Smooth muscle cell (in vitro differentiated cells): ENCODE data around the gene DUSP8. TPM values are rescaled to one million over a fixed set of nuclear protein-coding genes. Genes with fewer than 3 reads are reported as not detected.

Experiments used
- DNase-seq: peaks from one replicate; lab custom pipeline; 2025; ENCODE audit not compliant: unreplicated experiment; lab: John Stamatoyannopoulos, UW
- H2AFZ ChIP-seq: fragments of 200-600 bp; sonication (generic); 2 replicates; pipeline ENCODE4 v1.6.0; 2016; ENCODE audit warnings: antibody characterized with exemption, low read depth, mild to moderate bottlenecking
- H3F3A ChIP-seq: fragments of 200-600 bp; sonication (generic); 2 replicates; pipeline ENCODE4 v1.6.0; 2017; ENCODE audit warnings: antibody characterized with exemption, low read depth
- H3K27ac ChIP-seq: fragments of 200-600 bp; sonication (generic); 2 replicates; pipeline ENCODE4 v1.5.1; 2016; ENCODE audit warnings: low read depth, mild to moderate bottlenecking
- H3K27me3 ChIP-seq: fragments of 200-600 bp; sonication (generic); 2 replicates; pipeline ENCODE4 v1.6.1; 2016; ENCODE audit warnings: low read depth, mild to moderate bottlenecking
- H3K36me3 ChIP-seq: fragments of 200-600 bp; sonication (generic); 2 replicates; pipeline ENCODE4 v1.5.1; 2016; ENCODE audit warnings: low read depth
- H3K4me1 ChIP-seq: fragments of 200-600 bp; sonication (generic); 2 replicates; pipeline ENCODE4 v1.5.1; 2016; ENCODE audit warnings: low read depth
- H3K4me2 ChIP-seq: fragments of 200-600 bp; sonication (generic); 2 replicates; pipeline ENCODE4 v1.6.0; 2016; ENCODE audit warnings: mild to moderate bottlenecking
- H3K4me3 ChIP-seq: fragments of 200-600 bp; sonication (generic); 2 replicates; pipeline ENCODE4 v1.5.1; 2016; ENCODE audit warnings: mild to moderate bottlenecking
- H3K79me2 ChIP-seq: fragments of 200-600 bp; sonication (generic); 2 replicates; pipeline ENCODE4 v1.6.0; 2016; ENCODE audit warnings: low read depth, mild to moderate bottlenecking
- H3K9ac ChIP-seq: fragments of 200-600 bp; sonication (generic); 2 replicates; pipeline ENCODE4 v1.6.0; 2016; ENCODE audit warnings: low read depth
- H3K9me3 ChIP-seq: fragments of 200-600 bp; sonication (generic); replicated peaks from 2 replicates; pipeline ENCODE4 v1.5.1; 2016; ENCODE audit warnings: low read depth
- H4K20me1 ChIP-seq: fragments of 200-600 bp; sonication (generic); 2 replicates; pipeline ENCODE4 v1.6.0; 2016; ENCODE audit warnings: low read depth
- CTCF ChIP-seq: fragments of 200-600 bp; sonication (generic); IDR thresholded peaks from 2 replicates; pipeline ENCODE4 v1.5.1; 2017; ENCODE audit warnings: borderline replicate concordance, mild to moderate bottlenecking, antibody characterized with exemption; ENCODE audit not compliant: insufficient read depth, poor library complexity, severe bottlenecking
- WGBS: methylation state at CpG from one replicate; pipeline ENCODE4 v1.1.7; 2016; ENCODE audit warnings: low lambda C conversion rate; 5-methylcytosine and 5-hydroxymethylcytosine counted together
- polyA plus RNA-seq: library from polyadenylated mRNA; unstranded; fragments of >200 nt; fragmentation: Nextera tagmentation; extraction: Ambion mirVana; gene quantifications from 2 replicates; pipeline ENCODE4 v1.2.1, GENCODE V29; 2016
- total RNA-seq: library from RNA; depleted of rRNA; stranded (reverse); fragments of >200 nt; gene quantifications from 2 replicates; pipeline ENCODE4 v1.2.3, GENCODE V29; 2014

The DUSP8 gene
- total and polyA plus RNA-seq, 2 experiments from 2014 or later, result 5.0 to 6.3 TPM

GRCh38 chr11:1567052-1567720 is 4.9 kb downstream of the DUSP8 start:
- H4K20me1 ChIP-seq, result peaks cover 90% of the 10 kb centered on the region
- H3K36me3 ChIP-seq, result no peaks in the 10 kb centered on the region
- H3K9ac ChIP-seq, result no peak overlapping the region
- H3K4me2 ChIP-seq, result no peak overlapping the region
- H2AFZ ChIP-seq, result no peak overlapping the region
- no peak for DNase-seq
- peaks cover 6% of the 10 kb centered on the region for H3K79me2 ChIP-seq
- WGBS, result 82% methylated on average over 13 of the region's 13 CpGs
- H3K4me1 ChIP-seq, result no peaks in the 10 kb centered on the region
- no peak overlapping the region for H3K27ac ChIP-seq
- H3K9me3 ChIP-seq, result no peaks in the 10 kb centered on the region
- no peak overlapping the region for H3K4me3 ChIP-seq
- no peak for TF ChIP-seq CTCF
- H3K27me3 ChIP-seq, result no peaks in the 10 kb centered on the region
- no peaks in the 10 kb centered on the region for H3F3A ChIP-seq

GRCh38 chr11:1566381-1567051 is 5.6 kb downstream of the DUSP8 start:
- H3K9ac ChIP-seq, result no peak overlapping the region
- no peaks in the 10 kb centered on the region for H3K4me1 ChIP-seq
- no peak for TF ChIP-seq CTCF
- no peak overlapping the region for H3K4me2 ChIP-seq
- no peaks in the 10 kb centered on the region for H3K27me3 ChIP-seq
- H3K9me3 ChIP-seq, result no peaks in the 10 kb centered on the region
- no peaks in the 10 kb centered on the region for H3F3A ChIP-seq
- no peak overlapping the region for H3K27ac ChIP-seq
- H2AFZ ChIP-seq, result no peak overlapping the region
- peaks cover 96% of the 10 kb centered on the region for H4K20me1 ChIP-seq
- peaks cover 6% of the 10 kb centered on the region for H3K79me2 ChIP-seq
- H3K36me3 ChIP-seq, result no peaks in the 10 kb centered on the region
- 86% methylated on average over 19 of the region's 20 CpGs for WGBS
- DNase-seq, result no peak
- no peak overlapping the region for H3K4me3 ChIP-seq

- H3K4me1 ChIP-seq, result no peaks in the 10 kb centered on the region
- peaks cover 100% of the 10 kb centered on the region for H4K20me1 ChIP-seq
- no peak overlapping the region for H3K4me3 ChIP-seq
- H3F3A ChIP-seq, result no peaks in the 10 kb centered on the region
- peaks cover under 1% of the 10 kb centered on the region for H3K79me2 ChIP-seq
- WGBS, result 98% methylated on average over 5 of the region's 5 CpGs
- H2AFZ ChIP-seq, result no peak overlapping the region
- no peak overlapping the region for H3K27ac ChIP-seq
- TF ChIP-seq CTCF, result no peak
- no peak for DNase-seq
- no peak overlapping the region for H3K4me2 ChIP-seq
- no peak overlapping the region for H3K9ac ChIP-seq
- H3K36me3 ChIP-seq, result no peaks in the 10 kb centered on the region
- H3K27me3 ChIP-seq, result no peaks in the 10 kb centered on the region
- H3K9me3 ChIP-seq, result no peaks in the 10 kb centered on the region
Observed at GRCh38 chr11:1565904-1566247, 6.2 kb downstream of the DUSP8 start.
